Amniotic epithelial cell (primary cell): ENCODE results near the gene BICDL1.
A peak's percentile ranks its signal among the peaks of the same experiment; 100 is the strongest.

Source experiments
- DNase-seq: peaks from one replicate; pipeline ENCODE4 v3.0.0-alpha.2; 2010; ENCODE audit warnings: low read depth

BICDL1 gene

GRCh38 chr12:120102189-120103043, 113.4 kb downstream of the BICDL1 start:
- no peak for DNase-seq

- DNase-seq, result no peak
These were observed 114.0 kb downstream of the BICDL1 start for GRCh38 chr12:120103044-120103338.

- DNase-seq, result no peak
These were observed 114.3 kb downstream of the BICDL1 start for GRCh38 chr12:120103371-120103770.

GRCh38 chr12:120106151-120106550, 117.1 kb downstream of the BICDL1 start:
- DNase-seq, result no peak

- no peak for DNase-seq
These were observed 120.7 kb downstream of the BICDL1 start for GRCh38 chr12:120109570-120110267.

GRCh38 chr12:120110550-120111501, 121.8 kb downstream of the BICDL1 start:
- no peak for DNase-seq

- peak; percentile 48 for DNase-seq
These were observed 126.0 kb downstream of the BICDL1 start for GRCh38 chr12:120115066-120115465.

- DNase-seq, result peak; percentile 32
These were observed 126.8 kb downstream of the BICDL1 start for GRCh38 chr12:120115692-120116440.

- peak; percentile 86 for DNase-seq
These were observed 127.4 kb downstream of the BICDL1 start, which contains the start of gene RAB35 for GRCh38 chr12:120116441-120116791. TSS of gene RAB35 (minus strand) at chr12:120116753. CDS start at chr12:120116650, 103 bp downstream.

- peak; percentile 10 for DNase-seq
These were observed 128.0 kb downstream of the BICDL1 start for GRCh38 chr12:120116792-120117651.

- no peak for DNase-seq
These were observed 128.9 kb downstream of the BICDL1 start for GRCh38 chr12:120117961-120118320.

- peak; percentile 72 for DNase-seq
These were observed 129.5 kb downstream of the BICDL1 start for GRCh38 chr12:120118321-120119061.

- DNase-seq, result peak; percentile 40
These were observed 130.4 kb downstream of the BICDL1 start for GRCh38 chr12:120119271-120119973.

GRCh38 chr12:120121343-120121742, 132.3 kb downstream of the BICDL1 start:
- no peak for DNase-seq

- DNase-seq, result no peak
These were observed 132.8 kb downstream of the BICDL1 start for GRCh38 chr12:120121766-120122293.

GRCh38 chr12:120125029-120125428, 136.0 kb downstream of the BICDL1 start:
- no peak for DNase-seq

GRCh38 chr12:120125792-120126634, 137.0 kb downstream of the BICDL1 start:
- peak; percentile 19 for DNase-seq

- peak; percentile 42 for DNase-seq
These were observed 137.6 kb downstream of the BICDL1 start for GRCh38 chr12:120126635-120127005.
